Endodermal cell (in vitro differentiated cells): ENCODE results near the gene SLC25A31. TPM values are rescaled to one million over a fixed set of nuclear protein-coding genes. Genes with fewer than 3 reads are reported as not detected.

Experiments used
- DNase-seq: peaks from one replicate; pipeline ENCODE4 v3.0.0-alpha.2; 2017
- H3K27ac ChIP-seq: 2 replicates; pipeline ENCODE4 v1.5.1; 2013; ENCODE audit warnings: mild to moderate bottlenecking, low read depth, low read length, moderate library complexity
- H3K27me3 ChIP-seq: 2 replicates; pipeline ENCODE4 v1.6.1; 2013; ENCODE audit warnings: mild to moderate bottlenecking, low read length, moderate library complexity; ENCODE audit not compliant: insufficient read depth, control insufficient read depth, poor library complexity, severe bottlenecking
- H3K36me3 ChIP-seq: 2 replicates; pipeline ENCODE4 v1.7.0; 2013; ENCODE audit warnings: mild to moderate bottlenecking, low read length, moderate library complexity; ENCODE audit not compliant: control insufficient read depth, insufficient read depth
- H3K4me1 ChIP-seq: one replicate; pipeline ENCODE4 v1.7.0; 2013; ENCODE audit warnings: low read length; ENCODE audit not compliant: control insufficient read depth, insufficient read depth
- H3K4me3 ChIP-seq: 2 replicates; pipeline ENCODE4 v1.5.1; 2013; ENCODE audit warnings: mild to moderate bottlenecking, low read length, moderate library complexity
- H3K9ac ChIP-seq: 2 replicates; pipeline ENCODE4 v1.6.1; 2013; ENCODE audit warnings: mild to moderate bottlenecking, low read length, moderate library complexity; ENCODE audit not compliant: poor library complexity, severe bottlenecking; ENCODE audit errors: extremely low read depth
- H3K9me3 ChIP-seq: 2 replicates; pipeline ENCODE4 v1.6.1; 2013; ENCODE audit warnings: mild to moderate bottlenecking, low read length, moderate library complexity; ENCODE audit not compliant: control insufficient read depth
- H3K27ac Mint-ChIP-seq: 2 replicates; pipeline ENCODE4 v1.8.0; 2020; ENCODE audit warnings: mixed read lengths
- H3K27me3 Mint-ChIP-seq: 2 replicates; pipeline ENCODE4 v1.8.0; 2021; ENCODE audit warnings: mild to moderate bottlenecking, mixed read lengths; ENCODE audit not compliant: insufficient read depth
- H3K36me3 Mint-ChIP-seq: 2 replicates; pipeline ENCODE4 v1.8.0; 2020; ENCODE audit warnings: low read depth, mixed read lengths
- H3K4me1 Mint-ChIP-seq: 2 replicates; pipeline ENCODE4 v1.8.0; 2020; ENCODE audit warnings: mixed read lengths
- H3K4me3 Mint-ChIP-seq: 2 replicates; pipeline ENCODE4 v1.8.0; 2020; ENCODE audit warnings: mild to moderate bottlenecking, moderate library complexity, mixed read lengths
- H3K9me3 Mint-ChIP-seq: 2 replicates; pipeline ENCODE4 v1.8.0; 2020; ENCODE audit warnings: mild to moderate bottlenecking, mixed read lengths
- WGBS, 2 experiments: methylation state at CpG; one replicate each; pipeline versions ENCODE4 v1.1.5 to v1.1.7; 2013; ENCODE audit warnings: missing lambda C conversion rate in 2 of 2, mixed read lengths in 1 of 2; ENCODE audit not compliant: insufficient coverage in 1 of 2, insufficient read length in 1 of 2; 5-methylcytosine and 5-hydroxymethylcytosine counted together
- total RNA-seq, 2 donors: library from RNA; stranded (reverse); fragmentation: NEBNext Ultra II Directional in 1 of 2; extraction: Animal tissue kit (Norgen Biotek cat#: 25700) in 1 of 2; gene quantifications; 2 replicates in 1 of 2; 3 replicates in 1 of 2; pipeline ENCODE4 v1.2.1, GENCODE V29; 2021
- TF ChIP-seq, protein P1 (sequence below): fragments of 200-600 bp; sonication (generic); conservative IDR thresholded peaks from 2 replicates; pipeline ENCODE4 v1.5.0; 2021; ENCODE audit warnings: antibody characterized with exemption, mild to moderate bottlenecking

The SLC25A31 gene
- total RNA-seq, 2 donors from 2014 or later, result not detected

DNA sequence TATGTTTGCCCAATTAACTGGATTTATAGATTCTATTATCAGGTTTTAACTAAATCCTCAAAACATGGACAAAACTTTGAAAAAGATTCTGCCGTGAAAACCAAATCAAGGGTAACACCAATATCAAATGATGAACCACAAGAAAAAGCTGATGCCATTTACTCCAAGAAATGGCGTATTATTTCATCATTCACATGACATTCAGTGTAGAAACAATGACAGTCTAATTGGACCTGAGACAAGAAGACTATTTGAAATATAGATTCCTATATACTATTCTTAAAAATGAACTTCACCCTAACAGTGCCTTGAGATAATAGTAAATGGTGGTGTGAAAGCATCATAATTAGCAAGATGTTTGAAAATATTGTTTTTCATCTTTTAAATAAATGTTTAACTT is 4.8 kb downstream of the SLC25A31 start:
- Histone ChIP-seq H3K27me3 (no peaks in the 10 kb centered on the region), H3K4me3 (no peak overlapping the region), H3K9me3 (no peaks in the 10 kb centered on the region), H3K27ac (no peak overlapping the region), H3K36me3 (no peaks in the 10 kb centered on the region), H3K4me1 (no peaks in the 10 kb centered on the region), H3K9ac (no peak overlapping the region)
- no peaks in the 10 kb centered on the region for H3K36me3 Mint-ChIP-seq
- 100% methylated on average over 1 to 2 of the region's 2 CpGs for WGBS, 2 experiments
- TF ChIP-seq, protein P1, sequence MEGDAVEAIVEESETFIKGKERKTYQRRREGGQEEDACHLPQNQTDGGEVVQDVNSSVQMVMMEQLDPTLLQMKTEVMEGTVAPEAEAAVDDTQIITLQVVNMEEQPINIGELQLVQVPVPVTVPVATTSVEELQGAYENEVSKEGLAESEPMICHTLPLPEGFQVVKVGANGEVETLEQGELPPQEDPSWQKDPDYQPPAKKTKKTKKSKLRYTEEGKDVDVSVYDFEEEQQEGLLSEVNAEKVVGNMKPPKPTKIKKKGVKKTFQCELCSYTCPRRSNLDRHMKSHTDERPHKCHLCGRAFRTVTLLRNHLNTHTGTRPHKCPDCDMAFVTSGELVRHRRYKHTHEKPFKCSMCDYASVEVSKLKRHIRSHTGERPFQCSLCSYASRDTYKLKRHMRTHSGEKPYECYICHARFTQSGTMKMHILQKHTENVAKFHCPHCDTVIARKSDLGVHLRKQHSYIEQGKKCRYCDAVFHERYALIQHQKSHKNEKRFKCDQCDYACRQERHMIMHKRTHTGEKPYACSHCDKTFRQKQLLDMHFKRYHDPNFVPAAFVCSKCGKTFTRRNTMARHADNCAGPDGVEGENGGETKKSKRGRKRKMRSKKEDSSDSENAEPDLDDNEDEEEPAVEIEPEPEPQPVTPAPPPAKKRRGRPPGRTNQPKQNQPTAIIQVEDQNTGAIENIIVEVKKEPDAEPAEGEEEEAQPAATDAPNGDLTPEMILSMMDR, result no peak
- no peak overlapping the region for H3K4me3 Mint-ChIP-seq
- no peak overlapping the region for H3K27ac Mint-ChIP-seq
- H3K9me3 Mint-ChIP-seq, result peaks cover 2% of the 10 kb centered on the region
- no peak for DNase-seq
- no peaks in the 10 kb centered on the region for H3K4me1 Mint-ChIP-seq
- H3K27me3 Mint-ChIP-seq, result no peaks in the 10 kb centered on the region

DNA sequence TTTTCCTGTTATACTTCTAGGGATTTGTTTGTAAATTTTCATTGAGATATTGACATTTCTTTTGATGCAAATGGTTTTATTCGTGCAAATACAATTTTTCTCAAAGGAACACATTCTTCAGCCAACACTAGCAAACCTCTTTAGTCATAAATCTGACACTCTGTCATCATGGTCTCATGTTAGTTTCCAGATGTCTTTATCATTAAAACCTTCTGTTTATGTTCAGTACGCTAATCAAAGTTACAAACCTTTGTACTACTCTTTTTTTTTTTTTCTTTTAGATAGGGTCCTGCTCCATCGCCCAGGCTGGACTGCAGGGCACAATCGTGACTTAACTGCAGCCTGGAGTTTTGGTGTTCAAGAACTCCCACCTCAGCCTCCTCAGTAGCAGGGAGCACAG is 7.1 kb downstream of the SLC25A31 start:
- Mint-ChIP-seq H3K4me1 (no peaks in the 10 kb centered on the region), H3K4me3 (no peak overlapping the region), H3K9me3 (peaks cover 15% of the 10 kb centered on the region), H3K36me3 (no peaks in the 10 kb centered on the region), H3K27me3 (no peaks in the 10 kb centered on the region), H3K27ac (no peak overlapping the region)
- H3K4me3 ChIP-seq, result no peak overlapping the region
- no peaks in the 10 kb centered on the region for H3K4me1 ChIP-seq
- H3K9ac ChIP-seq, result no peak overlapping the region
- H3K27ac ChIP-seq, result no peak overlapping the region
- no peaks in the 10 kb centered on the region for H3K36me3 ChIP-seq
- TF ChIP-seq, protein P1, result no peak
- DNase-seq, result no peak
- H3K27me3 ChIP-seq, result no peaks in the 10 kb centered on the region
- WGBS, 2 experiments, result 81 to 97% methylated on average over 3 to 4 of the region's 4 CpGs
- peaks cover 14% of the 10 kb centered on the region for H3K9me3 ChIP-seq

DNA sequence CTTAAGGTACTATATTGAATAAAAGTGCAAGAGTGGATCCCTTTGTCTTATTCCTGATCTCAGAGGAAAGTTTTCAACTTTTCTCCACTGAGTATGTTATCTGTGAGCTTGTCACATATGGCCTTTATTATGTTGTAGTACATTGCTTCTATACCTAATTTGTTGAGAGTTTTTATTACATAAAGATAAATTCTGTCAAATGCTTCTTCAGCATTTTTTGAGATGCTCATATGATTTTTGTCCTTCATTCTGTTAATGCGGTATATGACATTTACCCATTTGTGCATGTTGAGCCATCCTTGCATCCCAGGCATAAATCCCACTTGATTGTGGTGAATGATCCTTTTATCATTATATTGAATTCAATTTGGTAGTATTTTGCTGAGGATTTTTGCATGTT is 11.0 kb downstream of the SLC25A31 start:
- no peak for DNase-seq
- Histone ChIP-seq H3K4me3 (no peak overlapping the region), H3K27ac (no peak overlapping the region), H3K4me1 (no peaks in the 10 kb centered on the region), H3K36me3 (no peaks in the 10 kb centered on the region), H3K27me3 (no peaks in the 10 kb centered on the region), H3K9ac (no peak overlapping the region), H3K9me3 (peaks cover 15% of the 10 kb centered on the region)
- Mint-ChIP-seq H3K27ac (no peak overlapping the region), H3K9me3 (peaks cover 15% of the 10 kb centered on the region), H3K4me3 (no peak overlapping the region), H3K36me3 (no peaks in the 10 kb centered on the region), H3K27me3 (no peaks in the 10 kb centered on the region), H3K4me1 (no peaks in the 10 kb centered on the region)
- 95% methylated on average over 1 of the region's 1 CpG; no CpG with 5 or more reads in 1 of the 2 experiments for WGBS, 2 experiments
- TF ChIP-seq, protein P1, result no peak
